Mucosa of descending colon (tissue), 3 donors: ENCODE data around the gene CD3D. TPM values are rescaled to one million over a fixed set of nuclear protein-coding genes. Genes with fewer than 3 reads are reported as not detected.
A peak's percentile ranks its signal among the peaks of the same experiment; 100 is the strongest.

ENCODE experiments used
- ATAC-seq: fragments of 200-7000 bp; cut with Tn5 transposase; one replicate; pipeline ENCODE4 v1.9.1; 2020; ENCODE audit warnings: mild to moderate bottlenecking, moderate library complexity
- DNase-seq, 3 donors: peaks; one replicate each; pipeline ENCODE4 v3.0.0-alpha.2; 2020
- H3K36me3 ChIP-seq: fragments of 200-600 bp; one replicate; pipeline ENCODE4 v1.8.0; 2021; ENCODE audit warnings: low read depth, mild to moderate bottlenecking
- H3K4me1 ChIP-seq: fragments of 200-600 bp; one replicate; pipeline ENCODE4 v1.8.0; 2021; ENCODE audit warnings: low read depth, mild to moderate bottlenecking
- H3K4me3 ChIP-seq: fragments of 200-600 bp; one replicate; pipeline ENCODE4 v1.8.0; 2021; ENCODE audit warnings: mild to moderate bottlenecking
- H3K9me3 ChIP-seq: fragments of 200-600 bp; one replicate; pipeline ENCODE4 v1.8.0; 2021; ENCODE audit warnings: mild to moderate bottlenecking
- CTCF ChIP-seq: fragments of 200-600 bp; IDR thresholded peaks from one replicate; pipeline ENCODE4 v1.8.0; 2022; ENCODE audit warnings: antibody characterized with exemption, mild to moderate bottlenecking
- intact Hi-C, 2 donors: fragments of 100-400 bp; cut with DNase I in 1 of 2; cut with micrococcal nuclease in 1 of 2; formaldehyde crosslinking; loops; one replicate each; pipeline versions ENCODE4 v1.11.0 to v1.11.1; 2022; cut with DNase I, micrococcal nuclease
- total RNA-seq, 3 donors: library from RNA; stranded (reverse); fragmentation: NEBNext Ultra II Directional in 2 of 3; extraction: Animal tissue kit (Norgen Biotek cat#: 25700) in 2 of 3; gene quantifications; one replicate each; pipeline versions ENCODE4 v1.2.1 to v1.2.4, GENCODE V29; 2021 to 2023
- donor health status: DM: no; HTN: no; CAD: no; lungs with moderate emphysema.
- donor health status: DM: no; HTN: no; CAD: no.
- donor health status: DM: no; HTN: yes; CAD: no.

The CD3D gene
- total RNA-seq, 3 donors from 2014 or later, result 4.9 to 8.1 (median 7.7) TPM

GRCh38 chr11:118321386-118322082 is 21.0 kb downstream of the CD3D start:
- ATAC-seq (peak; percentile 85), DNase-seq (peak in 2 of 3 donors; percentile 61 to 64)
- Histone ChIP-seq H3K4me1 (peaks cover 10% of the 10 kb centered on the region), H3K9me3 (no peaks in the 10 kb centered on the region), H3K36me3 (no peaks in the 10 kb centered on the region), H3K4me3 (no peak overlapping the region)
- intact Hi-C loops, result no loop called here
- no peak for TF ChIP-seq CTCF

GRCh38 chr11:118320515-118320914 is 22.0 kb downstream of the CD3D start:
- H3K4me1 ChIP-seq, result peaks cover 21% of the 10 kb centered on the region
- DNase-seq (no peak), ATAC-seq (no peak)
- intact Hi-C loops, result no loop called here
- TF ChIP-seq CTCF, result no peak
- H3K36me3 ChIP-seq, result no peaks in the 10 kb centered on the region
- no peak overlapping the region for H3K4me3 ChIP-seq
- H3K9me3 ChIP-seq, result no peaks in the 10 kb centered on the region

GRCh38 chr11:118319337-118319707 is 23.2 kb downstream of the CD3D start:
- Histone ChIP-seq H3K9me3 (no peaks in the 10 kb centered on the region), H3K4me1 (peaks cover 33% of the 10 kb centered on the region), H3K4me3 (no peak overlapping the region), H3K36me3 (no peaks in the 10 kb centered on the region)
- TF ChIP-seq CTCF, result no peak
- intact Hi-C loops, result no loop called here
- DNase-seq (no peak), ATAC-seq (no peak)

- no peaks in the 10 kb centered on the region for H3K36me3 ChIP-seq
- DNase-seq (no peak), ATAC-seq (no peak)
- intact Hi-C loops, result no loop called here
- no peak overlapping the region for H3K4me3 ChIP-seq
- no peak for TF ChIP-seq CTCF
- no peaks in the 10 kb centered on the region for H3K9me3 ChIP-seq
- H3K4me1 ChIP-seq, result peaks cover 34% of the 10 kb centered on the region
Observed at GRCh38 chr11:118318581-118319336, 23.7 kb downstream of the CD3D start.

- Histone ChIP-seq H3K4me3 (no peak overlapping the region), H3K36me3 (no peaks in the 10 kb centered on the region), H3K4me1 (peaks cover 34% of the 10 kb centered on the region), H3K9me3 (no peaks in the 10 kb centered on the region)
- DNase-seq (no peak), ATAC-seq (no peak)
- intact Hi-C loops, result no loop called here
- no peak for TF ChIP-seq CTCF
Observed at GRCh38 chr11:118318124-118318523, 24.4 kb downstream of the CD3D start.
